HT-29 (cell line): ENCODE measurements around the gene CEP57L1. TPM values are rescaled to one million over a fixed set of nuclear protein-coding genes. Genes with fewer than 3 reads are reported as not detected.

Experiments used
- DNase-seq: peaks from one replicate; pipeline ENCODE4 v3.0.0-alpha.2; 2015; ENCODE audit warnings: low spot score
- total RNA-seq: library from RNA; depleted of rRNA; stranded (reverse); fragments of >200 nt; shearing (Covaris generic); gene quantifications from 2 replicates; pipeline ENCODE4 v1.2.3, GENCODE V29; 2014; rRNA removed

Gene CEP57L1
- total RNA-seq: 6.5 and 8.7 TPM in 2 replicates

- DNase-seq: peak; percentile 97
Measured at GRCh38 chr6:109095036-109095834, at the start of gene CEP57L1. Gene CEP57L1, plus strand, starts transcription at chr6:109095507. Its CDS starts 49,715 bp downstream, at chr6:109145222.

GRCh38 chr6:109048176-109048575, 47.1 kb upstream of the CEP57L1 start:
- no peak for DNase-seq

GRCh38 chr6:109048670-109049415, 46.5 kb upstream of the CEP57L1 start:
- DNase-seq: no peak

GRCh38 chr6:109050012-109050411, 45.3 kb upstream of the CEP57L1 start:
- no peak for DNase-seq

- no peak for DNase-seq
Measured at GRCh38 chr6:109050447-109051102, 44.7 kb upstream of the CEP57L1 start.

- DNase-seq: no peak
Measured at GRCh38 chr6:109051301-109052017, 43.8 kb upstream of the CEP57L1 start.

- DNase-seq: no peak
Measured at GRCh38 chr6:109052018-109052651, 43.2 kb upstream of the CEP57L1 start.

GRCh38 chr6:109052852-109053251, 42.5 kb upstream of the CEP57L1 start:
- no peak for DNase-seq

- no peak for DNase-seq
Measured at GRCh38 chr6:109053336-109053735, 42.0 kb upstream of the CEP57L1 start.

- DNase-seq: no peak
Measured at GRCh38 chr6:109055771-109056235, 39.5 kb upstream of the CEP57L1 start.

- no peak for DNase-seq
Measured at GRCh38 chr6:109056661-109057060, 38.6 kb upstream of the CEP57L1 start.

- DNase-seq: no peak
Measured at GRCh38 chr6:109058620-109059019, 36.7 kb upstream of the CEP57L1 start.

- DNase-seq: no peak
Measured at GRCh38 chr6:109059153-109059552, 36.2 kb upstream of the CEP57L1 start.

GRCh38 chr6:109059571-109060021, 35.7 kb upstream of the CEP57L1 start:
- DNase-seq: no peak

GRCh38 chr6:109060571-109060970, 34.7 kb upstream of the CEP57L1 start:
- no peak for DNase-seq

- DNase-seq: no peak
Measured at GRCh38 chr6:109062216-109062615, 33.1 kb upstream of the CEP57L1 start.

GRCh38 chr6:109062767-109063352, 32.4 kb upstream of the CEP57L1 start:
- no peak for DNase-seq

GRCh38 chr6:109069746-109070145, 25.6 kb upstream of the CEP57L1 start:
- no peak for DNase-seq

- no peak for DNase-seq
Measured at GRCh38 chr6:109071125-109071917, 24.0 kb upstream of the CEP57L1 start.
